Inflammatory macrophage (primary cell): ENCODE data around the gene ZSCAN1.
"Not testable (repeated sequence)": the region's sequence is repeated elsewhere in the genome, so short reads cannot be mapped to it uniquely, and the experiment has no call there.

Source experiments
- DNase-seq, 2 donors: peaks; one replicate each; pipeline ENCODE4 v3.0.0-alpha.2; 2020 to 2022
- total RNA-seq, 18 experiments: gene quantifications; one replicate each; lab custom pipeline; 2026; ENCODE audit warnings: mixed read lengths in 6 of 18, inconsistent platforms in 2 of 18; lab: John Stamatoyannopoulos, UW

The ZSCAN1 gene
- total RNA-seq = 0 to 0.07 (median 0) reads per million in 18 experiments

GRCh38 chr19:58033741-58034476 lies at the start of gene ZSCAN1:
ZSCAN1 (plus strand) TSS chr19:58034025; CDS start chr19:58037837, 3,812 bp downstream.
- DNase-seq = peak; percentile 4 to 30

DNA sequence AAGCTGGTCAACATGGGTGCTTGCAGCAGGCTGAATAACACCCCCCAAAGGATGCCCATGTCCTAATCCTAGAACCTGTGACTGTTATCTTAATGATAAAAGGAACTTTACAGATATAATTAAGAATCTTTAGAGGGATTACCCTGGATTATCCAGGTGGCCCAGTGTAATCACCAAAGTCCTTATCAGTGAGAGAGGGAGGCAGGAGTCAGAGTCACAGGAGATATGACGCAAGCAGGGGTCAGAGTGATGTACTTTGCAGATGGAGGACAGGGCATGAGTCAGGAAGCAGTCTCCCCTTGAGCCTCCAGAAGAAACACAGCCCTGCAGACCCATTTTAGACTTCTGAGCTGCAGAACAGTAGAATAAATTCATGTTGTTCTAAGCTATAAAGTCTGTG lies 41.0 kb upstream of the ZSCAN1 start:
- no peak for DNase-seq

- no peak for DNase-seq
Observed at GRCh38 chr19:58000677-58001076, 33.1 kb upstream of the ZSCAN1 start.

DNA sequence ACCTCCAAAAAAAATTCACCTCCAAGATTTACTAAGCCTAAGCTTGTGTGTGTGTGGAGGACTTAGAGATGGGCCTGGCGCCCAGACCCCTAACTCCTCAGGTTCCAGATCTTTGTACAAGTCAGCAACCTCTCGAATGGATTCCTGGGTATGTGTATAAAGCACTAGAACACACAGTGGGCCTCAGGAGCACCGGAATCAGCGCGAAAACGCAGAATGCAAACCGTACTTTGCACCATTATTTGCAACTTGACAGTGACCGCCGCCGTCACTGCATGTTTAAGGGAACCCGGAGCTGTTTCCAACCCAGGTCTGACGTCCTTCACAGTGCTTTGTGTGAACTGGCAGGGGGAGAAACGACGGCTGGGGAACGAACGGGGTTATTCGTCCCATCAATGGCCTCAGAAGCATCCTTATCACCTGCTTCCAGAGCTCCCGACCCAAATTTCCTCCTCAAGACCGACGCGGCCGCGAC lies 31.9 kb upstream of the ZSCAN1 start:
- peak in 1 of 2 donors; percentile 15 for DNase-seq

GRCh38 chr19:58002384-58003173 lies 31.2 kb upstream of the ZSCAN1 start, which contains the start of gene ZNF606:
ZNF606 (minus strand) TSS chr19:58002820; CDS start chr19:58001319, 1,501 bp downstream.
- peak; percentile 79 to 91 for DNase-seq

GRCh38 chr19:58003174-58003828 lies 30.5 kb upstream of the ZSCAN1 start:
- DNase-seq = no peak

DNA sequence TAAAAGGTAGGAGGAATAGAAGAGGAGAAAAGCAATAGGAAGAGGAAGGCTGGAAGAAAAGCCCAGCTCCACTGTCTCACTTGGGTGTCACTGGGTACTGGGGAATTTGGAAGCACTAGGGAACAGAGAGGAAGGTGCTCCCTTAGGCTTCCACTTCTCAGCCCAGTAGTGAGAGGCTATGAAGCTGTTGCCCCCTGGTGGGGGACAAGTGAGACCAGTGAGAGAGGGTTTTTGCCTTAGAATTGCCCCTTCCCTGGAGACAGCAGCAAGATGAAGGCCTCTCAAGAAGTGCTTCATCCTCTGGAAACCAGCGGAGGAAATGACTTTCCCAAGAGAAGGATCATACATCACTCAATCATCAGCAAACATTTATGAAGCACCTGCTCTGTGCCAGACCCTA lies 26.5 kb upstream of the ZSCAN1 start:
- DNase-seq = no peak

DNA sequence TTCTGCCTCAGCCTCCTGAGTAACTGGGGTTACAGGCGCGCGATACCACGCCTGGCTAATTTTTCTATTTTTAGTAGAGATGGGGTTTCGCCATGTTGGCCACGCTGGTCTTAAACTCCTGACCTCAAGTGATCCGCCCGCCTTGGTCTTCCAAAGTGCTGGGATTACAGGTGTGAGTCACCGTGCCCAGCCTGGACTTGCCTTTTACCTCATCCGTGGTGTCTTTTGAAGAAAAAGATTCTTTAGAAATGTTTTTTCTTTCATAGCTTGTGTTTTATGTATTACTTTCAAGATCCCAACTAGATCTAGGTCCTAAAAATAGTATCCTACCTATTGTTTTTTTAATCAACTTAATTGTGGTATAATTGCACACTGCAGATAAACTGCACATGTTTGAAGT lies 24.9 kb upstream of the ZSCAN1 start:
- DNase-seq = not testable (repeated sequence)

- DNase-seq = no peak
Observed at GRCh38 chr19:58009301-58009665, 24.5 kb upstream of the ZSCAN1 start.

DNA sequence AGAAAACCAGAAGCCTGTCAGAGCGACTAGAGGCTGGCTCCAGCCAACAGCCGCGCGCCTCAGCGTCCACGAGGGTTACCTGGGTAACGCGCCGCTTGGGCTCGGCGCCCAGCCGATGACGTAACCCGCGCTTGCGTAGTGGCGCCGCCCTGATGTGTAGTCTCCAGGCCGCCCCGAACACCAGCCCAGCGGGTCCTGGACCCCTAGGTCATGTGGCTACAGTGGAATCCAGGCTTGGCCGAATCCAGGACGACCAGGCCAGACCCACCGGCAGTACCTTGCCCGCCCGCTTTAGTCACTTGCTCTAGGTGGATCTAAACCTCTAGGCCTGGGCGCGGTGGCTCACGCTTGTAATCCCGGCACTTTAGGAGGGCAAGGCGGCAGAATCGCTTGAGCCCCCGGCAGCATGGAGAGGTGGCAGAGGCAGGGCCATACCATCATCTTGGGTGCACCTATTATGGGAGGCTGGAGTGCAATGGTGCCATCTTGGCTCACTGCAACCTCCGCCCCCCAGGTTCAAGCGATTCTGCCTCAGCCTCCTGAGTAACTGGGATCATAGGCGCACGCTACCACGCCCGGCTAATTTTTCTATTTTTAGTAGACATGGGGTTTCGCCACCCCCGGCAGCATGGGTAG lies 24.0 kb upstream of the ZSCAN1 start:
- peak; percentile 55 to 62 for DNase-seq

- DNase-seq = no peak
Observed at GRCh38 chr19:58010507-58010906, 23.3 kb upstream of the ZSCAN1 start.

GRCh38 chr19:58014141-58014540 lies 19.7 kb upstream of the ZSCAN1 start:
- DNase-seq = no peak

- no peak for DNase-seq
Observed at GRCh38 chr19:58020129-58020528, 13.7 kb upstream of the ZSCAN1 start.

DNA sequence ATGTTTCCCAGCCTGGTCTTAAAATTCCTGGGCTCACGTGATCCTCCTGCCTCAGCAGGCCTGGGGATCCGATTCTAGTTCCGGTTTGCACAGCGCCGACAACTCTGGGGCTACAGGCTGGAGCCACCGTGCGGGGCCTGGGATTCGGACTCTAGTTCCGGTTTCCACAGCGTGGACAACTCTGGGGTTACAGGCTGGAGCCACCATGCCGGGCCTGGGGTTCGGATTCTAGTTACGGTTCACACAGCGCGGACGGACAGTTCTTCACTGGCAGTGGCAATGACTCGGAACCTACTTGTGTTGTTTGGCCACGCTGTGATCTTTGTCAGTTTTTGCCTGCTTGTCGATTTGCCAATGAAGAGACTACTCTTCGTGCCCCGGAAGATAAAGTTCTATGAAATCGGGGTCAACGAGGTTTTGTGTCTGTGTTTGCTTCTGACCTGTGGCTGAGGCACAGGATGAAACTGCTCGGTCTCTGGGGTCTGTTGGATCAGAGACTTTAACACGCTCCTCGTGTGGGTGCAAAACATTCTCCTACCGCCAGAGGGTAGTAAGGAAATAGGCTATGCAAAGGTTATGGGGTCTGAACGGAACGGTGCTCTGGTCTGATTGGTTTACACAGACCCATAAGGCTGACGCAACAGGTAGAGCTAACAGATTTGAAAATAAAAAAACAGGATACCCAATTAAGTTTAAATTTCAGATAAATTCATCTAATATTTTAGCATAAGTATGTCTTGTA lies 12.1 kb upstream of the ZSCAN1 start:
- peak; percentile 42 to 50 for DNase-seq

GRCh38 chr19:58022283-58022660 lies 11.6 kb upstream of the ZSCAN1 start:
- no peak for DNase-seq

DNA sequence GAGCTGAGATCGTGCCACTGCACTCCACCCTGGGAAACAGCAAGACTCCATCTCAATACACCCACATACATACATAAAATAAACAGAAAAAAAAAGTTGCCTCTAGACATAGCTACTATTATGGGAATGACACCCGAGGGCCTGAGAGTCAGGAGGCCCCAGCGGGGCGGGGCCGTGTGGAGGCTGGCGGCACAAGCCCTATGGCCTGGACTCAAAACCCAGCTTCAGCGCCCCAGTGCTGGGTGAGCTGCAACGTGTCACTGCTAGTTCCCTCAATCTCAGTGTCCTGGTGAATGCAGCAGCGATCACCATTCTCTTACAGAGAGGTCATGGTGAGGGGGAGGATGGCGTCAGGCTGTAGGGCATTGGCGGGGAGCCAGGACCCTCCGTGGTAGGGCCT lies 9.2 kb upstream of the ZSCAN1 start:
- DNase-seq = no peak

- no peak for DNase-seq
Observed at GRCh38 chr19:58034477-58034793, 610 bp downstream of the ZSCAN1 start.

DNA sequence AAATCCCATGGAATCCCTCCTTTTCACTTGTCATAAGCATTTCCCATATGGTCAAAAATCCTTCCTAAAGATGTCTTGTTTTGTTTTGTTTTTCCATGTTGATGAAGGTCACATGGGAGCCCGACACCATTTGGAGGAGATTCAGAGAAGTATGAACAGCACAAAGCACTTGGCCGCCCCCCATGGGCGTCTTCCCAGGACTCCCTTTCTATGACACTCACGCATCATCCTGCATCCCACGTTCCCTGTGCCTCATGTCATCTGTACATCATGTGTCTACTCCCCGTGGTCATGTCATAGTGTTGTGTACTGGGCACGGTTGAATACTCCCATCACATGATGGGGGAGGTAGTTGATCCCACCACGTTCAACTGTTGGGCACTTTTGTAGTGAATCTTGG lies 2.0 kb downstream of the ZSCAN1 start:
- no peak for DNase-seq

GRCh38 chr19:58037927-58038687 lies 4.3 kb downstream of the ZSCAN1 start:
- no peak for DNase-seq

- no peak for DNase-seq
Observed at GRCh38 chr19:58038688-58039204, 4.9 kb downstream of the ZSCAN1 start.
